NCI-H748 treated with DMSO at 0.1 percent for 48 hours (cell line): ENCODE data around the gene GATA6.
"Not testable (repeated sequence)": the region's sequence is repeated elsewhere in the genome, so short reads cannot be mapped to it uniquely, and the experiment has no call there.

Experiments
- DNase-seq: peaks from one replicate; lab custom pipeline; 2025; lab: John Stamatoyannopoulos, UW

Gene GATA6

GRCh38 chr18:22204996-22205395 is 35.6 kb downstream of the GATA6 start:
- DNase-seq: no peak

GRCh38 chr18:22207021-22207758 is 37.8 kb downstream of the GATA6 start:
- no peak for DNase-seq

GRCh38 chr18:22210311-22210754 is 40.9 kb downstream of the GATA6 start:
- no peak for DNase-seq

- DNase-seq: no peak
Observed at GRCh38 chr18:22211657-22212056, 42.3 kb downstream of the GATA6 start.

- no peak for DNase-seq
Observed at GRCh38 chr18:22213333-22213973, 44.1 kb downstream of the GATA6 start.

- no peak for DNase-seq
Observed at GRCh38 chr18:22214731-22215528, 45.5 kb downstream of the GATA6 start.

- no peak for DNase-seq
Observed at GRCh38 chr18:22218835-22219234, 49.4 kb downstream of the GATA6 start.

GRCh38 chr18:22219568-22220355 is 50.4 kb downstream of the GATA6 start:
- no peak for DNase-seq

- DNase-seq: not testable (repeated sequence)
Observed at GRCh38 chr18:22220585-22220984, 51.2 kb downstream of the GATA6 start.

- no peak for DNase-seq
Observed at GRCh38 chr18:22221350-22221749, 52.0 kb downstream of the GATA6 start.

GRCh38 chr18:22223254-22223964 is 54.0 kb downstream of the GATA6 start:
- DNase-seq: no peak

GRCh38 chr18:22223965-22224322 is 54.6 kb downstream of the GATA6 start:
- DNase-seq: no peak

GRCh38 chr18:22224339-22224738 is 55.0 kb downstream of the GATA6 start:
- DNase-seq: no peak

- no peak for DNase-seq
Observed at GRCh38 chr18:22226801-22227200, 57.4 kb downstream of the GATA6 start.

GRCh38 chr18:22228976-22229375 is 59.6 kb downstream of the GATA6 start:
- DNase-seq: no peak

- DNase-seq: no peak
Observed at GRCh38 chr18:22229456-22230124, 60.2 kb downstream of the GATA6 start.

- no peak for DNase-seq
Observed at GRCh38 chr18:22230471-22230945, 61.1 kb downstream of the GATA6 start.

- DNase-seq: no peak
Observed at GRCh38 chr18:22233266-22233665, 63.9 kb downstream of the GATA6 start.

- DNase-seq: no peak
Observed at GRCh38 chr18:22238036-22238435, 68.6 kb downstream of the GATA6 start.

- DNase-seq: no peak
Observed at GRCh38 chr18:22238681-22239080, 69.3 kb downstream of the GATA6 start.

GRCh38 chr18:22241921-22242361 is 72.6 kb downstream of the GATA6 start:
- DNase-seq: no peak
